ENCODE data around the gene FOXO3.
"Not testable (repeated sequence)": the region's sequence is repeated elsewhere in the genome, so short reads cannot be mapped to it uniquely, and the experiment has no call there.

DNA sequence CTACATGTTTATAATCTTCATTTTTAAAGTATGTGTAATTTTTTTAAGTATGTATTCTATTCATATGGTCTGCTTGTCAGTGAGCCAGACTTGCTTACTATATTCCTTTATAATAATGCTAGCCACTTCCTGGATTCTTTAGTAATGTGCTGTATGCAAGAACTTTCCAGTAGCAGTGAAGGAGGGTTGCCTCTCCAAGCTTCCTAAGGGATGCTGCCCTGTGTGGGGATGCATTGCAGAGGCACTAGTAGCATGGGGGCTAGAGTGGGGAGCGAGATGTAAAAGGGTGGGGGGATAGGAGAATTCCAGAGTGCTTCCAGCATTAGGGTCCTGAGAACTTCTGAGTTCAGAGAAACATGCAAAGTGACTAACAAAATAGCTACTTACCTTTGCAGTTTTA lies 121.0 kb downstream of the FOXO3 start:
- TF ChIP-seq CTCF (IDR thresholded peaks at IDR 0.05); POLR2AphosphoS5 (IDR thresholded peaks at IDR 0.05; ENCODE audit: low read depth, low read length); TCF7L2 (IDR thresholded peaks at IDR 0.05; ENCODE audit: low read depth, low read length); SIN3A (IDR thresholded peaks at IDR 0.05; ENCODE audit: borderline replicate concordance, insufficient read depth, low read depth, low read length): not testable (repeated sequence)
